HAP-1 (cell line): ENCODE data around the gene TRIP10.
"Not testable (repeated sequence)": the region's sequence is repeated elsewhere in the genome, so short reads cannot be mapped to it uniquely, and the experiment has no call there.

ENCODE experiments used
- DNase-seq, 2 experiments: peaks; one replicate each; pipeline ENCODE4 v3.0.0-alpha.2; 2016 to 2020; ENCODE audit warnings: low spot score in 2 of 2
- H3K27me3 ChIP-seq: fragments of 250-450 bp; sonication (Bioruptor Pico); 2 replicates; pipeline ENCODE4 v1.5.1; 2020; ENCODE audit warnings: low read depth, mild to moderate bottlenecking, moderate library complexity
- H3K36me3 ChIP-seq: fragments of 250-450 bp; sonication (Bioruptor Pico); replicated peaks from 2 replicates; pipeline ENCODE4 v1.5.1; 2020; ENCODE audit warnings: mild to moderate bottlenecking
- H3K4me1 ChIP-seq: fragments of 250-450 bp; sonication (Bioruptor Pico); 2 replicates; pipeline ENCODE4 v1.5.1; 2020; ENCODE audit warnings: mild to moderate bottlenecking
- H3K4me3 ChIP-seq: fragments of 250-450 bp; sonication (Bioruptor Pico); 2 replicates; pipeline ENCODE4 v1.5.1; 2020; ENCODE audit warnings: mild to moderate bottlenecking, moderate library complexity
- H3K9me3 ChIP-seq: fragments of 250-450 bp; sonication (Bioruptor Pico); 2 replicates; pipeline ENCODE4 v1.5.1; 2020; ENCODE audit warnings: mild to moderate bottlenecking, moderate library complexity
- in situ Hi-C: fragments of 300-500 bp; cut with MboI; formaldehyde crosslinking; loops from 3 replicates; pipeline ENCODE4 v1.14.3; 2020; ENCODE audit warnings: low sequenced_read_pairs, inconsistent platforms, mixed read lengths

The TRIP10 gene

GRCh38 chr19:6779206-6779605, 39.7 kb downstream of the TRIP10 start:
- in situ Hi-C loops: no loop called here
- Histone ChIP-seq H3K36me3 (no peaks in the 10 kb centered on the region), H3K4me3 (no peak overlapping the region), H3K4me1 (no peaks in the 10 kb centered on the region), H3K27me3 (no peaks in the 10 kb centered on the region), H3K9me3 (no peaks in the 10 kb centered on the region)
- no peak for DNase-seq

GRCh38 chr19:6787393-6787792, 47.9 kb downstream of the TRIP10 start:
- in situ Hi-C loops: no loop called here
- no peak for DNase-seq
- no peaks in the 10 kb centered on the region for H3K27me3 ChIP-seq

GRCh38 chr19:6788896-6789295, 49.4 kb downstream of the TRIP10 start:
- Histone ChIP-seq H3K27me3 (no peaks in the 10 kb centered on the region), H3K4me1 (no peaks in the 10 kb centered on the region), H3K4me3 (no peak overlapping the region), H3K9me3 (peaks cover 3% of the 10 kb centered on the region; the same call in 1 of the 2 replicates), H3K36me3 (no peaks in the 10 kb centered on the region)
- in situ Hi-C loops: no loop called here
- DNase-seq: no peak

More at GRCh38 chr19:6787393-6787792, 47.9 kb downstream of the TRIP10 start:
- Histone ChIP-seq H3K4me1 (no peaks in the 10 kb centered on the region), H3K36me3 (no peaks in the 10 kb centered on the region), H3K9me3 (peaks cover 3% of the 10 kb centered on the region; the same call in 1 of the 2 replicates), H3K4me3 (no peak overlapping the region)

GRCh38 chr19:6790194-6791128, 51.0 kb downstream of the TRIP10 start:
- Histone ChIP-seq H3K9me3 (peaks cover 5% of the 10 kb centered on the region; the same call in 1 of the 2 replicates), H3K27me3 (no peaks in the 10 kb centered on the region), H3K36me3 (no peaks in the 10 kb centered on the region), H3K4me3 (no peak overlapping the region), H3K4me1 (no peaks in the 10 kb centered on the region)
- no peak for DNase-seq
- in situ Hi-C loops: no loop called here

GRCh38 chr19:6791237-6791636, 51.8 kb downstream of the TRIP10 start:
- Histone ChIP-seq H3K9me3 (peaks cover 5% of the 10 kb centered on the region; the same call in 1 of the 2 replicates), H3K36me3 (no peaks in the 10 kb centered on the region), H3K27me3 (no peaks in the 10 kb centered on the region), H3K4me3 (no peak overlapping the region), H3K4me1 (no peaks in the 10 kb centered on the region)
- no peak for DNase-seq
- in situ Hi-C loops: no loop called here

GRCh38 chr19:6793411-6793810, 53.9 kb downstream of the TRIP10 start:
- no peak overlapping the region for H3K4me3 ChIP-seq
- H3K4me1 ChIP-seq: no peaks in the 10 kb centered on the region
- DNase-seq: no peak
- H3K9me3 ChIP-seq: peaks cover 5% of the 10 kb centered on the region; the same call in 1 of the 2 replicates
- in situ Hi-C loops: no loop called here
- no peaks in the 10 kb centered on the region for H3K36me3 ChIP-seq
- no peaks in the 10 kb centered on the region for H3K27me3 ChIP-seq

- in situ Hi-C loops: no loop called here
- H3K27me3 ChIP-seq: no peaks in the 10 kb centered on the region
- H3K36me3 ChIP-seq: no peaks in the 10 kb centered on the region
- DNase-seq: no peak
- no peaks in the 10 kb centered on the region for H3K4me1 ChIP-seq
- H3K9me3 ChIP-seq: peaks cover 5% of the 10 kb centered on the region; the same call in 1 of the 2 replicates
- no peak overlapping the region for H3K4me3 ChIP-seq
These were observed 54.5 kb downstream of the TRIP10 start for GRCh38 chr19:6793973-6794372.

- in situ Hi-C loops: no loop called here
- H3K36me3 ChIP-seq: no peaks in the 10 kb centered on the region
- peaks cover 5% of the 10 kb centered on the region; the same call in 1 of the 2 replicates for H3K9me3 ChIP-seq
- DNase-seq: no peak
- H3K4me3 ChIP-seq: no peak overlapping the region
- H3K4me1 ChIP-seq: no peaks in the 10 kb centered on the region
- no peaks in the 10 kb centered on the region for H3K27me3 ChIP-seq
These were observed 55.4 kb downstream of the TRIP10 start for GRCh38 chr19:6794686-6795431.

- DNase-seq: no peak
- no peaks in the 10 kb centered on the region; the same call in 1 of the 2 replicates for H3K4me1 ChIP-seq
- peaks cover 5% of the 10 kb centered on the region; the same call in 1 of the 2 replicates for H3K9me3 ChIP-seq
- no peaks in the 10 kb centered on the region for H3K36me3 ChIP-seq
- in situ Hi-C loops: no loop called here
- no peak overlapping the region for H3K4me3 ChIP-seq
- H3K27me3 ChIP-seq: no peaks in the 10 kb centered on the region
These were observed 56.8 kb downstream of the TRIP10 start for GRCh38 chr19:6796278-6796677.

GRCh38 chr19:6797646-6798045, 58.2 kb downstream of the TRIP10 start:
- Histone ChIP-seq H3K27me3 (no peaks in the 10 kb centered on the region), H3K4me3 (no peak overlapping the region), H3K4me1 (peaks cover 3% of the 10 kb centered on the region; the same call in 1 of the 2 replicates), H3K9me3 (0 out of 2 replicates have a peak, but pooled peaks cover 2% of the 10 kb centered on the region), H3K36me3 (no peaks in the 10 kb centered on the region)
- DNase-seq: no peak
- in situ Hi-C loops: no loop called here

- H3K27me3 ChIP-seq, H3K4me3 ChIP-seq, H3K36me3 ChIP-seq, H3K4me1 ChIP-seq, H3K9me3 ChIP-seq, in situ Hi-C loops, DNase-seq: not testable (repeated sequence)
These were observed 60.8 kb downstream of the TRIP10 start for GRCh38 chr19:6800160-6800790.

- Histone ChIP-seq H3K36me3 (no peaks in the 10 kb centered on the region), H3K9me3 (no peaks in the 10 kb centered on the region), H3K27me3 (no peaks in the 10 kb centered on the region), H3K4me3 (no peak overlapping the region), H3K4me1 (peaks cover 3% of the 10 kb centered on the region; the same call in 1 of the 2 replicates)
- in situ Hi-C loops: no loop called here
- DNase-seq: no peak
These were observed 61.6 kb downstream of the TRIP10 start for GRCh38 chr19:6800991-6801484.
